Measurements from ENCODE around the gene PHF21B.
"Not testable (repeated sequence)": the region's sequence is repeated elsewhere in the genome, so short reads cannot be mapped to it uniquely, and the experiment has no call there.

PHF21B gene

GRCh38 chr22:44907765-44908737, 101.8 kb downstream of the PHF21B start:
- TF ChIP-seq ZFX (IDR thresholded peaks at IDR 0.05) (no peak), CTCF (conservative IDR thresholded peaks at IDR 0.05) (no peak)
- no peak overlapping the region for H3K27ac ChIP-seq

- no peak overlapping the region for H3K27ac ChIP-seq
- no peak for TF ChIP-seq CTCF (conservative IDR thresholded peaks at IDR 0.05)
- no peak for TF ChIP-seq ZFX (IDR thresholded peaks at IDR 0.05)
Observed at GRCh38 chr22:44906999-44907644, 102.7 kb downstream of the PHF21B start.

GRCh38 chr22:44906248-44906936, 103.4 kb downstream of the PHF21B start:
- TF ChIP-seq ZFX (IDR thresholded peaks at IDR 0.05) (no peak), CTCF (conservative IDR thresholded peaks at IDR 0.05) (no peak)
- H3K27ac ChIP-seq = no peak overlapping the region

GRCh38 chr22:44904492-44905152, 105.2 kb downstream of the PHF21B start:
- H3K27ac ChIP-seq = not testable (repeated sequence)

- H3K27ac ChIP-seq = not testable (repeated sequence)
Observed at GRCh38 chr22:44903164-44903563, 106.6 kb downstream of the PHF21B start.

GRCh38 chr22:44901301-44901700, 108.5 kb downstream of the PHF21B start:
- H3K27ac ChIP-seq = no peak overlapping the region

GRCh38 chr22:44898236-44898635, 111.6 kb downstream of the PHF21B start:
- TF ChIP-seq ZFX (IDR thresholded peaks at IDR 0.05) (no peak), CTCF (conservative IDR thresholded peaks at IDR 0.05) (no peak)
- H3K27ac ChIP-seq = no peak overlapping the region

More at GRCh38 chr22:44901301-44901700, 108.5 kb downstream of the PHF21B start:
- no peak for TF ChIP-seq CTCF (conservative IDR thresholded peaks at IDR 0.05)
- no peak for TF ChIP-seq ZFX (IDR thresholded peaks at IDR 0.05)
